GM19035 (cell line): ENCODE data around the gene TMEM132A.

ENCODE experiments used
- ATAC-seq: cut with Tn5 transposase; IDR thresholded peaks from one replicate; pipeline ENCODE4 v1.9.1; 2021; ENCODE audit not compliant: unreplicated experiment

Gene TMEM132A

GRCh38 chr11:60935676-60936442, 11.6 kb downstream of the TMEM132A start:
- no peak for ATAC-seq

GRCh38 chr11:60936467-60937143, 12.3 kb downstream of the TMEM132A start:
- no peak for ATAC-seq

GRCh38 chr11:60937144-60937527, 12.9 kb downstream of the TMEM132A start:
- no peak for ATAC-seq

GRCh38 chr11:60937811-60938210, 13.6 kb downstream of the TMEM132A start:
- no peak for ATAC-seq

GRCh38 chr11:60938500-60938899, 14.2 kb downstream of the TMEM132A start:
- no peak for ATAC-seq

- no peak for ATAC-seq
Observed at GRCh38 chr11:60939301-60939700, 15.0 kb downstream of the TMEM132A start.

GRCh38 chr11:60939855-60940254, 15.6 kb downstream of the TMEM132A start:
- ATAC-seq: no peak

- ATAC-seq: no peak
Observed at GRCh38 chr11:60941371-60942119, 17.3 kb downstream of the TMEM132A start.

GRCh38 chr11:60942219-60942618, 18.0 kb downstream of the TMEM132A start:
- no peak for ATAC-seq

- ATAC-seq: no peak
Observed at GRCh38 chr11:60942970-60943565, 18.8 kb downstream of the TMEM132A start.

GRCh38 chr11:60944490-60945294, 20.4 kb downstream of the TMEM132A start:
- no peak for ATAC-seq

GRCh38 chr11:60945295-60945667, 21.0 kb downstream of the TMEM132A start:
- no peak for ATAC-seq

- no peak for ATAC-seq
Observed at GRCh38 chr11:60946601-60947264, 22.5 kb downstream of the TMEM132A start.

GRCh38 chr11:60947700-60948099, 23.4 kb downstream of the TMEM132A start:
- no peak for ATAC-seq

GRCh38 chr11:60948250-60948649, 24.0 kb downstream of the TMEM132A start:
- ATAC-seq: no peak

- no peak for ATAC-seq
Observed at GRCh38 chr11:60950024-60950423, 25.8 kb downstream of the TMEM132A start.

- no peak for ATAC-seq
Observed at GRCh38 chr11:60950933-60951605, 26.8 kb downstream of the TMEM132A start.

- ATAC-seq: no peak
Observed at GRCh38 chr11:60951606-60951903, 27.3 kb downstream of the TMEM132A start.

GRCh38 chr11:60951904-60952741, 27.9 kb downstream of the TMEM132A start, which contains the start of gene SLC15A3:
Gene SLC15A3, minus strand, starts transcription at chr11:60952176. Its CDS starts 625 bp downstream, at chr11:60951551.
- peak; percentile 75 for ATAC-seq
